ENCODE data around the gene ITSN1. TPM values are rescaled to one million over a fixed set of nuclear protein-coding genes. Genes with fewer than 3 reads are reported as not detected.

Gene ITSN1
- polyA plus RNA-seq, 1 donor from 2014 or later = 35.1 TPM

DNA sequence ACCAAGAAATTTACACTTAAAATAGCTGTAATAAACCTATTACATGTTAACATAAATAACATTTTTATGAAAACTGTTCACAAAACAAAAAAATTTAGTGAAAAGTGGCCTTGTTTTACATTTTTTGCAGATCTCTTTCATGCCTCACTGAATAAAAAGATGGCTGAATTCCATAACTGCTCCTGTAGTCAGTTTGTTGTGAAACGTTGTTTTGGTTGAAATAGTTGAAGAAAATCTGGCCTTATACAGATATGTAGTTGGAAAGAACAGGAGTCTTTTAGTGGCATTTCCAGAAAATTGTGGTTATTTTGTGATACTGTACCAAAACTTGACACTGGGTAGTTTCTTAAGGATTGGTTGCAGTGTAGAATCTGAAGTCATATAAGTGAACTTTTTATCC lies 18.1 kb downstream of the ITSN1 start:
- Histone ChIP-seq H4K20me1 (ENCODE audit: insufficient read depth) (no peaks in the 10 kb centered on the region), H3K9me2 (ENCODE audit: insufficient read depth, low read length) (no peaks in the 10 kb centered on the region), H2AFZ (ENCODE audit: low read depth, low read length) (no peak overlapping the region), H3K4me3 (ENCODE audit: low read length) (no peak overlapping the region), H3K9me3 (ENCODE audit: low read length) (no peaks in the 10 kb centered on the region), H3K27ac (ENCODE audit: low read length) (no peak overlapping the region), H3F3A (ENCODE audit: insufficient read depth, low read length, poor library complexity, severe bottlenecking) (no peaks in the 10 kb centered on the region), H3K9ac (ENCODE audit: low read length) (no peak overlapping the region), H3K36me3 (ENCODE audit: insufficient read depth, low read length) (no peaks in the 10 kb centered on the region), H3K4me2 (ENCODE audit: low read length) (no peak overlapping the region), H3K79me2 (replicated peaks; ENCODE audit: insufficient read depth, low read length) (peaks cover 71% of the 10 kb centered on the region), H3K27me3 (ENCODE audit: insufficient read depth, low read depth, low read length) (no peaks in the 10 kb centered on the region)
- TF ChIP-seq, protein P1, sequence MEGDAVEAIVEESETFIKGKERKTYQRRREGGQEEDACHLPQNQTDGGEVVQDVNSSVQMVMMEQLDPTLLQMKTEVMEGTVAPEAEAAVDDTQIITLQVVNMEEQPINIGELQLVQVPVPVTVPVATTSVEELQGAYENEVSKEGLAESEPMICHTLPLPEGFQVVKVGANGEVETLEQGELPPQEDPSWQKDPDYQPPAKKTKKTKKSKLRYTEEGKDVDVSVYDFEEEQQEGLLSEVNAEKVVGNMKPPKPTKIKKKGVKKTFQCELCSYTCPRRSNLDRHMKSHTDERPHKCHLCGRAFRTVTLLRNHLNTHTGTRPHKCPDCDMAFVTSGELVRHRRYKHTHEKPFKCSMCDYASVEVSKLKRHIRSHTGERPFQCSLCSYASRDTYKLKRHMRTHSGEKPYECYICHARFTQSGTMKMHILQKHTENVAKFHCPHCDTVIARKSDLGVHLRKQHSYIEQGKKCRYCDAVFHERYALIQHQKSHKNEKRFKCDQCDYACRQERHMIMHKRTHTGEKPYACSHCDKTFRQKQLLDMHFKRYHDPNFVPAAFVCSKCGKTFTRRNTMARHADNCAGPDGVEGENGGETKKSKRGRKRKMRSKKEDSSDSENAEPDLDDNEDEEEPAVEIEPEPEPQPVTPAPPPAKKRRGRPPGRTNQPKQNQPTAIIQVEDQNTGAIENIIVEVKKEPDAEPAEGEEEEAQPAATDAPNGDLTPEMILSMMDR (IDR thresholded peaks at IDR 0.05; ENCODE audit: poor library complexity, severe bottlenecking) = no peak
- TF ChIP-seq EP300 (conservative IDR thresholded peaks at IDR 0.05; ENCODE audit: poor library complexity, severe bottlenecking) (no peak), POLR2AphosphoS5 (IDR thresholded peaks at IDR 0.05) (no peak), TAF1 (IDR thresholded peaks at IDR 0.05; ENCODE audit: low read depth) (no peak), RAD21 (conservative IDR thresholded peaks at IDR 0.05) (no peak), MXI1 (conservative IDR thresholded peaks at IDR 0.05; ENCODE audit: poor library complexity, severe bottlenecking) (no peak), EZH2 (IDR thresholded peaks at IDR 0.05; ENCODE audit: borderline replicate concordance, insufficient read depth, low read length, poor library complexity, severe bottlenecking) (no peak), SMC3 (conservative IDR thresholded peaks at IDR 0.05; ENCODE audit: poor library complexity) (no peak)
- TF ChIP-seq, protein P2, sequence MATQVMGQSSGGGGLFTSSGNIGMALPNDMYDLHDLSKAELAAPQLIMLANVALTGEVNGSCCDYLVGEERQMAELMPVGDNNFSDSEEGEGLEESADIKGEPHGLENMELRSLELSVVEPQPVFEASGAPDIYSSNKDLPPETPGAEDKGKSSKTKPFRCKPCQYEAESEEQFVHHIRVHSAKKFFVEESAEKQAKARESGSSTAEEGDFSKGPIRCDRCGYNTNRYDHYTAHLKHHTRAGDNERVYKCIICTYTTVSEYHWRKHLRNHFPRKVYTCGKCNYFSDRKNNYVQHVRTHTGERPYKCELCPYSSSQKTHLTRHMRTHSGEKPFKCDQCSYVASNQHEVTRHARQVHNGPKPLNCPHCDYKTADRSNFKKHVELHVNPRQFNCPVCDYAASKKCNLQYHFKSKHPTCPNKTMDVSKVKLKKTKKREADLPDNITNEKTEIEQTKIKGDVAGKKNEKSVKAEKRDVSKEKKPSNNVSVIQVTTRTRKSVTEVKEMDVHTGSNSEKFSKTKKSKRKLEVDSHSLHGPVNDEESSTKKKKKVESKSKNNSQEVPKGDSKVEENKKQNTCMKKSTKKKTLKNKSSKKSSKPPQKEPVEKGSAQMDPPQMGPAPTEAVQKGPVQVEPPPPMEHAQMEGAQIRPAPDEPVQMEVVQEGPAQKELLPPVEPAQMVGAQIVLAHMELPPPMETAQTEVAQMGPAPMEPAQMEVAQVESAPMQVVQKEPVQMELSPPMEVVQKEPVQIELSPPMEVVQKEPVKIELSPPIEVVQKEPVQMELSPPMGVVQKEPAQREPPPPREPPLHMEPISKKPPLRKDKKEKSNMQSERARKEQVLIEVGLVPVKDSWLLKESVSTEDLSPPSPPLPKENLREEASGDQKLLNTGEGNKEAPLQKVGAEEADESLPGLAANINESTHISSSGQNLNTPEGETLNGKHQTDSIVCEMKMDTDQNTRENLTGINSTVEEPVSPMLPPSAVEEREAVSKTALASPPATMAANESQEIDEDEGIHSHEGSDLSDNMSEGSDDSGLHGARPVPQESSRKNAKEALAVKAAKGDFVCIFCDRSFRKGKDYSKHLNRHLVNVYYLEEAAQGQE (IDR thresholded peaks at IDR 0.05; ENCODE audit: borderline replicate concordance) = no peak

DNA sequence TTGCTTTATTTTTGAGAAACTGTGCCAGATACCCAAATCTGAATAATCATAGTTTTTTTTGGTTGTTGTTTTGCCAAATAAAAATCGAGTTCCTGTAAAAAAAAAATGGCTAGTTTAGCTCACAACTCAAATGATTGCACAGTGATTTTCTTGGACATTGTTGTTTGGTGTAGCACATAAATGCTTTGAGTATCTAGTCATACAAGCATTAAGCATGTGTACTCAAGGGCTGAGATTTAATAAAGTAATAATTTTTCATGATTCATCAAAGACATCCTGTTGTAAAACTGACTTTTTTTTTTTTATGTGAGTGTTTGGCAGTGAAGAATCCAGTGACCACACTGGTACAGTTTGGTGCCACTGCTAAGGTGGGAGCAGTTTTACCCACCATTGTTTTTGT lies 18.8 kb downstream of the ITSN1 start:
- peaks cover 65% of the 10 kb centered on the region for H3K79me2 ChIP-seq (replicated peaks; ENCODE audit: insufficient read depth, low read length)
- TF ChIP-seq MXI1 (conservative IDR thresholded peaks at IDR 0.05; ENCODE audit: poor library complexity, severe bottlenecking) = no peak
- TF ChIP-seq RAD21 (conservative IDR thresholded peaks at IDR 0.05) = no peak
- TF ChIP-seq POLR2AphosphoS5 (IDR thresholded peaks at IDR 0.05) = no peak
- TF ChIP-seq, protein P1 (IDR thresholded peaks at IDR 0.05; ENCODE audit: poor library complexity, severe bottlenecking) = no peak
- TF ChIP-seq SMC3 (conservative IDR thresholded peaks at IDR 0.05; ENCODE audit: poor library complexity) = no peak
- no peaks in the 10 kb centered on the region for H4K20me1 ChIP-seq (ENCODE audit: insufficient read depth)

More for the DNA sequence above, 18.8 kb downstream of the ITSN1 start:
- Histone ChIP-seq H3K36me3 (ENCODE audit: insufficient read depth, low read length) (no peaks in the 10 kb centered on the region), H3F3A (ENCODE audit: insufficient read depth, low read length, poor library complexity, severe bottlenecking) (no peaks in the 10 kb centered on the region), H3K27me3 (ENCODE audit: insufficient read depth, low read depth, low read length) (no peaks in the 10 kb centered on the region), H3K9me2 (ENCODE audit: insufficient read depth, low read length) (no peaks in the 10 kb centered on the region), H2AFZ (ENCODE audit: low read depth, low read length) (no peak overlapping the region), H3K27ac (ENCODE audit: low read length) (no peak overlapping the region), H3K9ac (ENCODE audit: low read length) (no peak overlapping the region), H3K9me3 (ENCODE audit: low read length) (no peaks in the 10 kb centered on the region), H3K4me2 (ENCODE audit: low read length) (no peak overlapping the region), H3K4me3 (ENCODE audit: low read length) (no peak overlapping the region)
